Measurements from ENCODE around the gene TMBIM6. TPM values are rescaled to one million over a fixed set of nuclear protein-coding genes. Genes with fewer than 3 reads are reported as not detected.
A peak's percentile ranks its signal among the peaks of the same experiment; 100 is the strongest.

The TMBIM6 gene
- total RNA-seq, 1 donor from 2014 or later = 370 TPM

- TF ChIP-seq CTCF (conservative IDR thresholded peaks at IDR 0.05) = no peak
- Mint-ChIP-seq H3K27me3 (ENCODE audit: low read depth) (no peaks in the 10 kb centered on the region), H3K9me3 (no peaks in the 10 kb centered on the region), H3K36me3 (ENCODE audit: low read depth) (peaks cover 8% of the 10 kb centered on the region), H3K4me1 (peaks cover 13% of the 10 kb centered on the region), H3K27ac (ENCODE audit: unreplicated experiment) (no peak overlapping the region), H3K4me3 (no peak overlapping the region)
- DNase-seq (ENCODE audit: low read depth, low spot score) = no peak
Observed at GRCh38 chr12:49750996-49751393, 9.6 kb downstream of the TMBIM6 start.

GRCh38 chr12:49761677-49762467, 20.5 kb downstream of the TMBIM6 start:
- TF ChIP-seq CTCF (conservative IDR thresholded peaks at IDR 0.05) = no peak
- Mint-ChIP-seq H3K36me3 (ENCODE audit: low read depth) (peaks cover 31% of the 10 kb centered on the region), H3K27me3 (ENCODE audit: low read depth) (no peaks in the 10 kb centered on the region), H3K4me3 (no peak overlapping the region), H3K27ac (ENCODE audit: unreplicated experiment) (no peak overlapping the region), H3K9me3 (no peaks in the 10 kb centered on the region), H3K4me1 (no peaks in the 10 kb centered on the region)
- DNase-seq (ENCODE audit: low read depth, low spot score) = no peak

- Mint-ChIP-seq H3K36me3 (ENCODE audit: low read depth) (peaks cover 29% of the 10 kb centered on the region), H3K27ac (ENCODE audit: unreplicated experiment) (no peak overlapping the region), H3K9me3 (no peaks in the 10 kb centered on the region), H3K4me1 (no peaks in the 10 kb centered on the region), H3K27me3 (ENCODE audit: low read depth) (no peaks in the 10 kb centered on the region), H3K4me3 (no peak overlapping the region)
- TF ChIP-seq CTCF (conservative IDR thresholded peaks at IDR 0.05) = no peak
- DNase-seq (ENCODE audit: low read depth, low spot score) = no peak
Observed at GRCh38 chr12:49762468-49762847, 21.1 kb downstream of the TMBIM6 start.

GRCh38 chr12:49763006-49763591, 21.7 kb downstream of the TMBIM6 start:
- H3K9me3 Mint-ChIP-seq = no peaks in the 10 kb centered on the region
- H3K27ac Mint-ChIP-seq (ENCODE audit: unreplicated experiment) = no peak overlapping the region
- DNase-seq (ENCODE audit: low read depth, low spot score) = peak; percentile 77
- H3K27me3 Mint-ChIP-seq (ENCODE audit: low read depth) = no peaks in the 10 kb centered on the region
- peak; percentile 73 for TF ChIP-seq CTCF (conservative IDR thresholded peaks at IDR 0.05)
- peaks cover 29% of the 10 kb centered on the region for H3K36me3 Mint-ChIP-seq (ENCODE audit: low read depth)
- H3K4me1 Mint-ChIP-seq = no peaks in the 10 kb centered on the region
- H3K4me3 Mint-ChIP-seq = no peak overlapping the region

GRCh38 chr12:49764126-49764525, 22.8 kb downstream of the TMBIM6 start:
- H3K27ac Mint-ChIP-seq (ENCODE audit: unreplicated experiment) = no peak overlapping the region

More at GRCh38 chr12:49764126-49764525, 22.8 kb downstream of the TMBIM6 start:
- no peaks in the 10 kb centered on the region for H3K27me3 Mint-ChIP-seq (ENCODE audit: low read depth)
- no peaks in the 10 kb centered on the region for H3K4me1 Mint-ChIP-seq
- TF ChIP-seq CTCF (conservative IDR thresholded peaks at IDR 0.05) = no peak
- no peak overlapping the region for H3K4me3 Mint-ChIP-seq
- peaks cover 20% of the 10 kb centered on the region for H3K36me3 Mint-ChIP-seq (ENCODE audit: low read depth)
- DNase-seq (ENCODE audit: low read depth, low spot score) = no peak
- no peaks in the 10 kb centered on the region for H3K9me3 Mint-ChIP-seq

All from neural crest cell (in vitro differentiated cells).